Fibroblast of lung (primary cell): ENCODE results near the gene PDE4B.

Experiments used
- EZH2 ChIP-seq: IDR thresholded peaks from 2 replicates; pipeline ENCODE4 v1.5.1; 2012; ENCODE audit warnings: low read length, control low read depth, mild to moderate bottlenecking; ENCODE audit errors: missing control alignments
- TF ChIP-seq, protein P1 (sequence below), 2 donors: IDR thresholded peaks in 1 of 2; conservative IDR thresholded peaks in 1 of 2; 1 replicate in 1 of 2; 2 replicates in 1 of 2; pipeline ENCODE4 v1.5.1; 2011 to 2012; ENCODE audit warnings: low read length in 2 of 2, control low read depth in 1 of 2, inconsistent platforms in 1 of 2, low read depth in 1 of 2, mild to moderate bottlenecking in 1 of 2

DNA sequence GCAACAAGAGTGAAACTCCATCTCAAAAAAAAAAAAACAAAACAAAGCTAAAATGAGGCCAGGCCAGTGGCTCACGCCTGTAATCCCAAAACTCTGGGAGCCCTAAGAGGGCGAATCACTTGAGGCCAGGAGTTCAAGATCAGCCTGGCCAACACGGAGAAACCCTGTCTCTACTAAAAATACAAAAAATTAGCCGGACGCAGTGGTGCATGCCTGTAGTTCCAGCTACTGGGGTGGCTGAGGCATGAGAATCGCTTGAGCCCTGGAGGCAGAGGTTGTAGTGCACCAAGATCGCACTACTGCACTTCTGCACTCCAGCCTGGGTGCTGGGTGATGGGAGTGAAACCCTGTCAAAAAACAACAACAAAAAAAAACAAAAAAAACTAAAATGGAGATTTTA lies 550.0 kb downstream of the PDE4B start:
- TF ChIP-seq, protein P1, sequence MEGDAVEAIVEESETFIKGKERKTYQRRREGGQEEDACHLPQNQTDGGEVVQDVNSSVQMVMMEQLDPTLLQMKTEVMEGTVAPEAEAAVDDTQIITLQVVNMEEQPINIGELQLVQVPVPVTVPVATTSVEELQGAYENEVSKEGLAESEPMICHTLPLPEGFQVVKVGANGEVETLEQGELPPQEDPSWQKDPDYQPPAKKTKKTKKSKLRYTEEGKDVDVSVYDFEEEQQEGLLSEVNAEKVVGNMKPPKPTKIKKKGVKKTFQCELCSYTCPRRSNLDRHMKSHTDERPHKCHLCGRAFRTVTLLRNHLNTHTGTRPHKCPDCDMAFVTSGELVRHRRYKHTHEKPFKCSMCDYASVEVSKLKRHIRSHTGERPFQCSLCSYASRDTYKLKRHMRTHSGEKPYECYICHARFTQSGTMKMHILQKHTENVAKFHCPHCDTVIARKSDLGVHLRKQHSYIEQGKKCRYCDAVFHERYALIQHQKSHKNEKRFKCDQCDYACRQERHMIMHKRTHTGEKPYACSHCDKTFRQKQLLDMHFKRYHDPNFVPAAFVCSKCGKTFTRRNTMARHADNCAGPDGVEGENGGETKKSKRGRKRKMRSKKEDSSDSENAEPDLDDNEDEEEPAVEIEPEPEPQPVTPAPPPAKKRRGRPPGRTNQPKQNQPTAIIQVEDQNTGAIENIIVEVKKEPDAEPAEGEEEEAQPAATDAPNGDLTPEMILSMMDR (conservative IDR thresholded peaks at IDR 0.05 in 1 of 2, IDR thresholded peaks at IDR 0.05 in 1 of 2; ENCODE audit: low read depth in 1 of 2, low read length in 2 of 2): no peak
- TF ChIP-seq EZH2: no peak
